Panc1 (cell line): Measurements from ENCODE around the gene TMCO4.

Source experiments
- CTCF ChIP-seq: fragments of 450-650 bp; IDR thresholded peaks from 2 replicates; pipeline ENCODE4 v1.5.1; 2017; ENCODE audit warnings: mild to moderate bottlenecking
- POLR2AphosphoS5 ChIP-seq: IDR thresholded peaks from 2 replicates; pipeline ENCODE4 v1.6.1; 2012; ENCODE audit warnings: mild to moderate bottlenecking, low read depth, low read length, moderate library complexity
- SIN3A ChIP-seq: IDR thresholded peaks from 2 replicates; pipeline ENCODE4 v1.6.1; 2012; ENCODE audit warnings: low read depth, mild to moderate bottlenecking, low read length, moderate library complexity, borderline replicate concordance; ENCODE audit not compliant: insufficient read depth
- TCF7L2 ChIP-seq: IDR thresholded peaks from 2 replicates; pipeline ENCODE4 v1.6.1; 2011; ENCODE audit warnings: mild to moderate bottlenecking, low read depth, low read length, inconsistent platforms
- TF ChIP-seq, protein P1 (sequence below), 2 experiments: IDR thresholded peaks; 2 replicates each; pipeline ENCODE4 v1.6.1; 2011 to 2012; ENCODE audit warnings: low read depth in 2 of 2, control low read depth in 1 of 2, low read length in 1 of 2, mild to moderate bottlenecking in 1 of 2, moderate library complexity in 1 of 2; ENCODE audit not compliant: insufficient read depth in 1 of 2

DNA sequence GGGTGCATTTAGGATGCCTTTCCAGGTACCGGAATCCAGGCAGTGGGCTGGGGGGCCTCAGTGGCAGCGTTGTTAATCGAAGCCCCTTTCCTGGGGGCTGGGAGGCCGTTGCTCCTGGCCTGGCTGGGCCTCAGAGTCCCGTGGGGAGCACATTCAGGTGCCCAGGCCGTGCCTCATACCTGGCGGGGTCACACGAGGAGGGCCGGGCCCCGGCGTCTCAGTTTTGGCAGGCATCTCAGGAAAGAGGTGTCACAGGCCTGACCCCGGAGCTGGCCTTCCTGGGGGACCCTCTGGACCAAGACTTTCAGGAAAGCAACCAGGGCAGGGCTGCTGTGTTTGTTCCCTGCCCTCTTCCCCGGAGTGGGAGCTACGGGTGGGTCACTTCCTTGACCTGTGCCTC, 151.5 kb downstream of the TMCO4 start:
- TF ChIP-seq CTCF (no peak), SIN3A (no peak), POLR2AphosphoS5 (no peak), TCF7L2 (no peak)
- TF ChIP-seq, protein P1, sequence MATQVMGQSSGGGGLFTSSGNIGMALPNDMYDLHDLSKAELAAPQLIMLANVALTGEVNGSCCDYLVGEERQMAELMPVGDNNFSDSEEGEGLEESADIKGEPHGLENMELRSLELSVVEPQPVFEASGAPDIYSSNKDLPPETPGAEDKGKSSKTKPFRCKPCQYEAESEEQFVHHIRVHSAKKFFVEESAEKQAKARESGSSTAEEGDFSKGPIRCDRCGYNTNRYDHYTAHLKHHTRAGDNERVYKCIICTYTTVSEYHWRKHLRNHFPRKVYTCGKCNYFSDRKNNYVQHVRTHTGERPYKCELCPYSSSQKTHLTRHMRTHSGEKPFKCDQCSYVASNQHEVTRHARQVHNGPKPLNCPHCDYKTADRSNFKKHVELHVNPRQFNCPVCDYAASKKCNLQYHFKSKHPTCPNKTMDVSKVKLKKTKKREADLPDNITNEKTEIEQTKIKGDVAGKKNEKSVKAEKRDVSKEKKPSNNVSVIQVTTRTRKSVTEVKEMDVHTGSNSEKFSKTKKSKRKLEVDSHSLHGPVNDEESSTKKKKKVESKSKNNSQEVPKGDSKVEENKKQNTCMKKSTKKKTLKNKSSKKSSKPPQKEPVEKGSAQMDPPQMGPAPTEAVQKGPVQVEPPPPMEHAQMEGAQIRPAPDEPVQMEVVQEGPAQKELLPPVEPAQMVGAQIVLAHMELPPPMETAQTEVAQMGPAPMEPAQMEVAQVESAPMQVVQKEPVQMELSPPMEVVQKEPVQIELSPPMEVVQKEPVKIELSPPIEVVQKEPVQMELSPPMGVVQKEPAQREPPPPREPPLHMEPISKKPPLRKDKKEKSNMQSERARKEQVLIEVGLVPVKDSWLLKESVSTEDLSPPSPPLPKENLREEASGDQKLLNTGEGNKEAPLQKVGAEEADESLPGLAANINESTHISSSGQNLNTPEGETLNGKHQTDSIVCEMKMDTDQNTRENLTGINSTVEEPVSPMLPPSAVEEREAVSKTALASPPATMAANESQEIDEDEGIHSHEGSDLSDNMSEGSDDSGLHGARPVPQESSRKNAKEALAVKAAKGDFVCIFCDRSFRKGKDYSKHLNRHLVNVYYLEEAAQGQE (IDR thresholded peaks at IDR 0.05; ENCODE audit: insufficient read depth in 1 of 2, low read depth in 2 of 2, low read length in 1 of 2): no peak
